SK-MEL-5 (cell line): ENCODE measurements around the gene HDAC4. TPM values are rescaled to one million over a fixed set of nuclear protein-coding genes. Genes with fewer than 3 reads are reported as not detected.
A peak's percentile ranks its signal among the peaks of the same experiment; 100 is the strongest.

Experiments used
- DNase-seq: peaks from one replicate; pipeline ENCODE4 v3.0.0-alpha.2; 2016; ENCODE audit warnings: low read depth, low spot score
- in situ Hi-C: cut with HindIII; loops from 2 replicates; pipeline ENCODE4 v1.10.0; 2016; ENCODE audit warnings: low sequenced_read_pairs, high pct_unique_total_duplicates, low pct_unique_long_range_greater_than_20kb
- total RNA-seq: library from RNA; depleted of rRNA; stranded (reverse); fragments of >200 nt; shearing (Covaris generic); gene quantifications from 2 replicates; pipeline ENCODE4 v1.2.3, GENCODE V29; 2014

The HDAC4 gene
- total RNA-seq, 1 experiment from 2014 or later = 14.1 TPM

DNA sequence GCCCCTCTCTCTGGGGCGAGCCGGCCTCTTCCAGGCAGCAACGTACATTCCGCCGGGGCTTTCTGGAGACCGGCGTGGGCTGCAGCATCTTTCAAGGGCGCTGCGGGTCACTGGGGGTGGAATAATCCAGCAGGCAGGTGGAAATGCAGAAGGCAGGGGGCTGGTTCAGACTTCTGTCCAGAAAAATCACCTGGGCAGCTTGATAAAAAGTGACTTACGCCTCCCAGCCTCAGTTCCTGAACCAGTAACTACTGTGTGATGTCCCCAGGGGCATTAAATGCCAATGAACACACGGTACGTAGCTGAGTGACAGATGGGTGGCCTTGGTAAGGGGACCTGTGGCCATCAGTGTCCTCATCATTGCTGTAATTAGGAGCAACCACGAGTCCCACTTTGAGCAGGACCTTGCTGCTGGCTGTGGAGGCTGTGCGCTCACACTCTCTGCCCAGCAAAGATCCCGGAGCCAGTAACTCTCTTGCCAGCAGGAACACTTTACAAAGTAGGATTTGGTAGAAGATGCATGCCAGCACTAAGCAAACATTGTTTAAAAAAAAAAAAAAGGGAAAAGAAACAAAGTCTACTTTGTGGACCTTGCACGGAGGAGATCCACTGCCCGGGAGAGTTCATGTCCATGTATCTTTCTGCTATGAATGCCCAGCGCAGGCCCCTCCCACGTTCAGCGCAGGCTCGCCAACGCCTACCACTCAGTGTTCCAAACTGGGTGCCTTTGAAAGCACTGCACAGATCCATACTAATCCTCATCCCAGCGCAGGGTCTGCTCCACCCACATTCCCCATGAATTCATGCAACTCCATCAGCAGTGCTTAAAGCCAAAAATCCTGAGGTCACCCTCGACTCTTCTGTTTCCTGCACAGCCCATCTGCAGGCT lies 177.3 kb downstream of the HDAC4 start:
- DNase-seq = peak; percentile 83
- in situ Hi-C loops = no loop called here

DNA sequence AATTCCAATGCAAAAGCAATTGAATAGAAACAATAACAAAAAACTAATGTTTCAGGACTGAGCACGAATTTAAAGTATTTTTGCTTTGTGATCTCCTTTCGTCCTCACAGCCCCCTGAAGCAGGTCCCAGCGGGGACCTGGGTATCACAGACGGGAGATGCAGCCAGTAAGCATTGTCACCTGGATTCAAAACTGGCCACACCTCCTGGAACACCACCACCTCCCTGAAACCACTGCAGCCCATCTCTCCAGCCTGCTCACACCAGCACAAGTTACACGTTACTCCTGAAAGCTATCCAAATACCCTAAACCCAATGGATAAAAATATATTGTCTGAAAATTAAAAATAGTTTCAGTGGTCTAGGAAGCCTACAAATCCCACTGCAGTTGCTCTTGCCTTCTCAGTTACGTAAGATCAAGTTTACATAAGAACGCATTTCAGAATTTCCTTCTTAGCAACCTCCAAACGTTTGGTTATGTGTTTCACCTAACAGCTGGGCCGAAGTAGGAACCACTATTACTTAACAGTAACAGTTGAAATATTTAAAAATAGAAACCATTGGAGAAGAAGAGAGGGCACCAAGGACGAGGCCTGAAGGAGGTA lies 178.0 kb downstream of the HDAC4 start:
- in situ Hi-C loops = no loop called here
- no peak for DNase-seq

DNA sequence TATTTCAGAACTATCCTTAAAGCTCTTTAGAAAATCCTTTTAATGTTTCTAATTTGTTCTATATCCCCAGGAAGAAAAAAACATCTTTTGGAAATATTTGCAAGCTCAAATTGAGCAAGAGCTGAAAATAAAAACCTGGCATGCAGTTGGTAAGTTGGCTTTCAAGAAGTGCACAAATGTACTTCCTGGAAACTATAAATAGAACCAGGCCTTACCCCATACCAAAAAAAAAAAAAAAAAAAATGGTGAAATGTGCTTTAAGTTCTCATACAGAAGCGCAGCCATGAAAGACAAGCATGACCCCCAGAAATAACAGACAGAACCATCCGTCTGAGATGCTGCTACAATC lies 178.5 kb downstream of the HDAC4 start:
- in situ Hi-C loops = no loop called here
- no peak for DNase-seq

DNA sequence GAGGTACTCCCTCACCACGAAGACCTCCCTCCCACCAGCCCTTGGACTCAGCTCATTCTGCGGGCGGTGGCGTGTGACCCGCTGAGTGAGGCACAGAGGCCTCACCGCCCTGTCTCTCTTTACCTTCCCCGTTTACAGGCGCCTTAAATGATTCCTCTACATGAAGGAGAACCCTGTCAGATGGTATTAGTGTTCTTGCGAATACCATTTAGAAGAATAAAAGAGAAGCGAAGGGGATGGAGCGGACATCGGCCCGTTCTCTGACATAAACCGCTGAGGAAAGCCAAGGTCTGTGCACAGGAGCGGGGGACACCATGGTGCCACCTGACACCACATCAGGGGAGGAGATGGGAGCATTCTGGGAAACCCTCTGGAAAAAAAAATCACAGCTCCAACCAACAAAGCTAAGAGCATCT lies 179.8 kb downstream of the HDAC4 start:
- in situ Hi-C loops = no loop called here
- no peak for DNase-seq

DNA sequence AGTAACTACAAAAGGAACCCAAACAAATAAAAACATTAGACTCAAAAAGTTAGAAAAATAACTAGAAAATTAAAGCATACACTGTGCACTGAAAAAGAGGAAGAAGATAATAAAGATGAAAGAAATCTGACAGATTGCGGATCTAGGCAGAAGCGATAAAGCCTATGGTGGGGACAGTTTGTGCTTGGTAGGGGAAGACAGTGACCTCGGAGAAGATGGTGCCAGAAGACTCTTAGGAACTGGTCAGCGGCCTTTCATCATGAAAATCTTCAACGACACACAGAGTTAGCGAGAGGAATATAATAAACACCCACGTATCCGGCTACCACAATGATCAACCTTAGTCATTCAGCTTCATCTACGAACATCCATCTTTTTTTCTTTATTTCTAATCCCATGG lies 180.5 kb downstream of the HDAC4 start:
- DNase-seq = no peak
- in situ Hi-C loops = no loop called here

DNA sequence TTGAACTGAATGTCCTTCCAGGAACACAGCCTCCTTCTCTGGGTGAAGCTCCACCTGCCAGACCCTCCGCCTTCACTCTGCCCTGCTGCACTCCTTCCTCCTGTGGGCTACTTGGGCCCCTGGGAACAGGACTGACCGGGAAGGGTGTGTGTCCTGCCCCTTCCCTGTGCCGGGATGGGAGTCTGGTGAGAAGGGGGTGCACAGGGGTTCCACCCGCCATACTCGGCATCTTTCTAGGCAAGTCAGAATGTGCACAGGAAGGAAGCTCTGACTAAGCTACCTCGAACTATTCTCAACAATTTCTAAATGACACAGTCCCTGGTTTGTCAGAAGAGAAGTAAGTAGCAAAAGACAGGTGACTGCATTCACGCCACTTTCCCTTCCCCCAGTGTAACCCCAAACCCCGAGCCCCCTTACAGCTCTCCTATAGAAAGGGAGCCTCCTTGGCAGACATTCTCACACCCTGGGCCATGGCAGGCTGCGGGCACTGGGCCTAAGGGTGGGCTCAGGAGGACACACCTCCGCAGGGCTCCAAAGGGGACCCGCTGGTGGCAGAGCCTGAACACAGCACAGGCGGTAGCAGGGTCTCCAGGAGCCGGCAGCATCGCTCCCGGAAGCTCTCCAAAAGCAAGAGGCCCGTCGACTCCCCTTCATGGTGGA lies 184.1 kb downstream of the HDAC4 start:
- in situ Hi-C loops = no loop called here

DNA sequence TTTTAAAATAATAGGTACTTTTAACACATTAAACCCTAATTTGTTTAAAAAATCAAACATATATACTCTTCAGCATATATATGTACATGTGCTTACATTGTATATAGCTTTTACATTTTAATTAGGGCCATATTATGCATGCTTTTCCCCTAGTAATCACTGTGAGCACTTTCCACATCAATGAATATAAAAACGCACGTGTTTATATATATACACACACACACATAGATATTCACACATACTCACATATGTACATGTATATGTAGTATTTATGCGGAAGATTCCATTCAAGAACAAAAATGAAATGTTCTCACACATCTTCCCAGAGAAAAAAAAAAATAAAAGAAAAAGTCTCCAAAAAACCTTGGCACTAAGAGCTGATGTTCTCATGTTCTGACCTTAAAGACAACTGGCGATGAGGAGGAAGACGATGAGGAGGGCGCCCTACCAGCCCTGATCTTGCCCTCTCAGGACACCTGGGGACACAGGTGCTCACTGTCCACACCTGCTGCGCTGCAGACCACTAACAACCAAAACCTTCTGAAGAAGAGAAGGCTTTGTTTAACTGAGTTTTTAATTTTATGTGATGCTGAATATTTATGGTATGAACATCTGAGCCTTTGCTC lies 184.7 kb downstream of the HDAC4 start:
- no peak for DNase-seq
- in situ Hi-C loops = no loop called here

More for the DNA sequence above, 184.1 kb downstream of the HDAC4 start:
- DNase-seq = no peak

DNA sequence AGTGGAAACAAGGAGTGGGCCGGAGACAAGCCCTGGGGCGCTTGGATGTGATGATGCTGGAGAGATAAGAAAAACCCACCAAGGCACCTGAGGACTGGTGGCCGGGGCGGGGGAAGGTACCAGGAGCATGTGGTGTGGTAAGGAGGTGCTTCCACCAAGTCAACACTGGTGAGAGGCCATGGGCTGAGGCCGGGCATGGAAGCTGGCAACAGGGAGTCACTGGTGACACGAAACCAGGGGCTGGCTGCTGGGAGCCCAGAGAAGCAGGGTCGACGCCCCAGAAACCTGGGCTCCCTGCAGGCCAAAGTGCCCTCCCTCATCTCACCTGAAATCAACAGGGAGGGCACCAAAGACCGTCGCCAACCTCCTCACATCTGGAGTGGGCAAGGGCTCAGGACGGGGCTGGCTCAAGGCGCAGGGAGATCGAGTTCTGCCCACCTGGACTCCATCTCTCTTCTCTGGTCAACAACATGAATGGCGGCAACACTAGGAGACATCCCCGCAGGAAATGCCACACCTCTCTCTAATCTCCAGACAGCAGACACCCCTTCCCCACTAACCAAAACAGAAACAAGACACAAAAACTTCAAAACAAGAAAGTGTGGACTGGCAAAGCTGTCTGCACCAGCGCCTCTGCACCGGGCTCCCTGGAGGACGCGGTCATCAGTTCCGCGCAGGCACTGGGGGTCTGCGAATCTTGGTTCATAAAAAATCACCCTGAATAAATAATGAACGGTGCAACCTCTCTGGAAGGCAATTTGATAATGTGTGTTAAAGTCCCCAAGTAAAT lies 185.5 kb downstream of the HDAC4 start:
- DNase-seq = no peak
- in situ Hi-C loops = no loop called here

DNA sequence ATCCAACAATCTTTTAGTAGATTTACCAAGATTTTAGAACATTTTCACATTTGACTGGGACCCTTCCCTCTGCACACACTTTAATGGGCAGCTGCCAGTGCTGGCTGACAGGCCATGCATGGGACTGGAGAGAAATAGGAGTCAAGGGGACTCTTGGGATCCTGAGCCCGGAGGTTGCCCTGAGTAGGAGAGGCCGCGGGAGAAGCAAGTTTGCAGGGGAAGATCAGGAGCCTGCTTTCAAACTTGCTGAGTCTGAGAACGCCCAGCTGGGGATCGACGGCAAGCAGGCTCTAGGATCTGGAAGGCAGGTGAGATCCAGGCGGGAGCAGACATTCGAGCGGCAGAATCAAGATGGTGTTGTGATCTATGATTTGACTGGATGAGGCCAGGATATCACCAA lies 186.1 kb downstream of the HDAC4 start:
- DNase-seq = no peak
- in situ Hi-C loops = no loop called here

DNA sequence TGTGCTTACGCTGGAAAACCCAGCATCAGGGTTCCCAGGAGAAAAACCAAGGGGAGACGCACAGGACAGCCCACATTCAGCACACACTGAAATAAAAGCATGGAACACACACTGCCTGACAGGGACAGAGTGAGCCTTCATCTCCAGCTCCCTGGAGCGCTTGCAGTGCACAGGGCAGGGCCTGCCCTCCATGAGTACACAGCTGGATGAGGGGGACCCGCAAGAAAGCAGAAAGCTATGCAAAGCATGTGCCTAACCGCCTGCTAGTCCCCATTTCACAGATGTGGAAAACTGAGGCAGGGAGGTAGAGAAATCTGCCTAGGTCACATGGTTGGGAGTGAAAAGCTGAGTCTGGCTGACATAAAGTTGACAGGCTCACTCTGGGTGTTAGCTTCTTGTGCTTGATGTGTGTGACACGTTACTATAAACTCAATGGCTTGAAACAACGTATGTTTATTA lies 187.1 kb downstream of the HDAC4 start:
- no peak for DNase-seq
- in situ Hi-C loops = no loop called here

DNA sequence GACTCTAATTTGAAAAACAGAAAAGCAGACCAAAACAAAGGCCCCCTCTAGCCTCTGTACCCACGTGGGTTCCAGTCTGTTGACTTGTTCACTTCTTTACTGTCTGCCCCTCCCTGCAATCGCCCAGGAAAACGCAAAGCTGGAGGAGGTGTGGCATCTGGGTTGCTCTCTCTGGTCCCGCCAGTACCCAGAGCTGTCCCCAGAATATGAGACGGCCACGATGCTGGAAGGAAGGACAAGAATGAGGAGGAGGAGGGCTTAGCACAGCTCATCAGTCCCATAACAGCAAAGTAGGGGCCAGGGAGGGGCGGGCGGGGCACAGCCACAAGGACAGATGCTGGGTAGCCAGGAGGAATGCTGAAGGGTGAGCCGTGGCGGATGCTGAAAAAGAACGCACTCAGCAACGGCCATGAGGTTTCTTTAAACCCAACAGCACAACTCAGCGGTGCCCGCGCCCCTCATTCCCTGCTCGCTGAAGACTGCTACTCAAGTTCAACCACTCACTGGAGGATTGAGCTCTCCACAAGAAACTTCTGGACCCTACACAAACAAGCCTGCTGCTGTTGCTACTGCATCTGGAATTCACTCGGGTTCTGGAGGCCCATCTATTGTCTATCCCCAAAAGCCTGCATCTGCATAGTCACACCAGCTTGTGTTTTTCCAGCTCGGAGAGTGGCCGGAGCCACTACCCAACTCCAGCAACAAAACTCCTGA lies 187.7 kb downstream of the HDAC4 start:
- no peak for DNase-seq
- in situ Hi-C loops = no loop called here

DNA sequence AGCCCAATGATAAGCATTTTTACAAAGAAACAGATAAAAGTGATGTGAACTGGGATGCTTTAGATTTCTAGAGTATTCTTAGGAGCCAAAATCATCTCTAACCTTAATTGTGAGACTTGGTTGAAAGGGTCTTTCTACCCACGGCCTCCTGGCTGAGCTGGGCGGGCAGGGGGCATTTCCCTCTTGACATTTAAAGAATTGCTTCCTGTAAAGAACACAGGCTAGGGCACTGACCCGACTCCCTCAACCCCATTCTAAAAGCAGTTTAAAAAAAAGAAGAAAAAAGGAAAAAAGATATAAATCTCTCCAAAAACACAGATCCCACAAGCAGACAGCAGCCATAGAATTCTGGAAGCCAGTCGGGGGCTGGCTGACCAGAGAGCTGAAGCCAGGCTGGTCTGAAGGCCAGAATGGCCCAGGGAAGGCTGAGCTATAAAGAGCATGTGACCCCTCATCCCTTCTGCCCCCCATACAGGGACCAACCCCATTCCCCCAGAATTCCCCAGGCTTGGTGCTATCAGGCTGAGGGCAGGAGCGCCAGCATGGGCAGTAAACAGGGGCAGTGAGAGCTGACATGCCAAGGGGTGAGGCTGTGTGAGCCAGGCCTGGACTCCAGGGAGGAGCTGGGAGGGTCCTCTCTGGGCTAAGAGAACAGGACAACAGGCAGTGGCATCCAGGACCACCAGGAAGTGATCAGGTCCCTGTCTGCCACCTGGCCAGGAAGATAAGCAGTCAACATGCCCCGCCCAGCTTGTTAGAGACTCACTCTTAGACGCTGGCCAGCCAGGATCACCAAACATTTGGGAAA lies 188.5 kb downstream of the HDAC4 start:
- in situ Hi-C loops = no loop called here
- no peak for DNase-seq

DNA sequence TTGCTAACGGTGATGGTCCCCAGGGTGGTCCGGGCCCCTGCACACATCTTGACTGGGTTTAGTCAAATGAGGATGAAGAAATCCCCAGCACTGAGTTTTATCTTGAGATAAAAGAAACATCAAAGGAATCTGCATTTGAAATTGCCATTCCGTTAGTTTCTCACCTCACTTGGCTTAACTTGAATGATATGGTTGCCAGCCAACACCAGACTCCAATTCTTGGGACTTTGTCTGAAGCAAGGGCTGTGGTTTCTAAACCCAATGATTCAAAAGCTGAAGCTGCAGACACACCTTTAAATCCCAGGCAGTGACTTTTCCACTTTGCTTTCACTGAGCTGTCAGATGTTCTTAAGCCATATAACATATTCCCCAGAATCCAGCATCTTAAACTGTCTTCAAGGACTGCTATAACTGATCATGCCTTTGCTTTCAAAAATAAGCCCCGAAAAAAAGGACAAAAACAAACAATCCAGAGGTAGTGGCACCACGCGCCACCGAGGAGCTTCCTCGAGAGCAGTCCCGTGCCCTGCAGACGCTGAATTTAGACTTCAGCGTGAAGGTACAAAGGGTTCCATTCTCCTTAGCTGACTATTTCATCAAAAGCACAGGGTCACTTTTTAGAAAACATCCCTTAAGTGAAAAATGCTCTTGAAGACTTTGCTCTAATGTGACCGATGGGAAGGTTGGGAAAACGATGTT lies 189.3 kb downstream of the HDAC4 start:
- peak; percentile 71 for DNase-seq
- in situ Hi-C loops = no loop called here

DNA sequence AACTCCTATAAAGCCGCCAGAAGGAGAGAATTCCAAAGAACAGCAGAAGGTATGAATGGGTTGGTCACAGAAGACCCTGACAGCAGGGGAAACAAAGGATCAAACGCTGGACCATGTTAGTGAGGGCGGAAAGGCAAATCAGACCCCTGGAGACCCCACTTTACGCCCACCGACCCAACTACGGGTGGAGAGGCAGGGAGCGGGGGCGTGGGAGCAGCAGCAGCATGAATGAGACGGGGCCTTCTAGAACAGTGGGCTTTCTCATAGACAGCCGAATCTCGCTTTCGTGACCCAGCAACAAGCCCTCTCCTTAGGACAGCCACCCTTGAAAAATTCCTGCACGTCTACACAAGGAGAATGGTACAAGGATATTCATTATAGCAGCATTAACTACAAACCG lies 191.0 kb downstream of the HDAC4 start:
- in situ Hi-C loops = no loop called here
- DNase-seq = no peak

DNA sequence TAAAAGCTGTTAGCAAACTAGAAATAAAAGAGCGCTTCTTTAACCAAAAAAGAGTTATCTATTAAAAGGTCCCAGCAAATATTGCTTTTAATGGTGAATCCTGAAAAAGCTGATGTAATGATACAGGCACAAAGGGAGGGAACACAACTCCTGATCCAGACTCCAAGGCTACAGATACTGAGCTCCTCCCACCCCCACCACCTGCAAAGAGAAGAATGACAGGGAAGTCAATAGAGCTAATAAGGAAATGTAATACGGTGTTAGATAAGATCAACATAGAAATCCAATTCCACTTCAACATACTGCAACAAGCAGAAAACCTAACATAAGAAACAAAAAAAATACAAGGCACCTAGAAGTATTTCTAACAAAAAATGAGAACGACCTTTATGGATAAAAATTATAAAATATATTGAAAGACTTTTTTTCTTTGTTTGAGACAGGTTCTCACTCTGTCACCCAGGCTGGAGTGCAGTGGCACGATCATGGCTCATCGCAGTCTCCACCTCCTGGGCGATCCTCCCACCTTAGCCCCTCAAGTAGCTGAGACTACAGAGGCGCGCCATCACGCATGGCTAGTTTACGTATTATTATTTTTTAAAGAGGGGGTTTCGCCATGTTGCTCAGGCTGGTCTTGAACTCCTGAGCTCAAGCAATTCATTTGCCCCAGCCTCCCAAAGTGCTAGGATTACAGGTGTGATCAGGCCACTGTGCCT lies 192.2 kb downstream of the HDAC4 start:
- in situ Hi-C loops = no loop called here
- DNase-seq = no peak
